Measurements from ENCODE around the gene APMAP. TPM values are rescaled to one million over a fixed set of nuclear protein-coding genes. Genes with fewer than 3 reads are reported as not detected.

The APMAP gene
- polyA plus RNA-seq, 1 of the 3 experiments (the other 2 are of a cell fraction) = 107 TPM

- Histone ChIP-seq H3K9ac (no peak overlapping the region), H3K4me3 (ENCODE audit: low read depth in 2 of 2, low read length in 1 of 2) (no peak overlapping the region), H3K79me2 (ENCODE audit: insufficient read depth) (no peaks in the 10 kb centered on the region), H3K27me3 (ENCODE audit: insufficient read depth) (no peaks in the 10 kb centered on the region), H3K36me3 (replicated peaks in 1 of 2; ENCODE audit: control insufficient read depth in 1 of 2, insufficient read depth in 2 of 2, low read length in 1 of 2) (no peaks in the 10 kb centered on the region), H4K20me1 (ENCODE audit: insufficient read depth) (no peaks in the 10 kb centered on the region), H3K9me3 (no peaks in the 10 kb centered on the region), H2AFZ (ENCODE audit: low read depth) (no peak overlapping the region), H3K27ac (ENCODE audit: low read depth in 2 of 2, low read length in 1 of 2) (no peak overlapping the region), H3K4me1 (ENCODE audit: control insufficient read depth in 1 of 2, insufficient read depth in 2 of 2, low read depth in 1 of 2, low read length in 1 of 2) (no peaks in the 10 kb centered on the region), H3F3A (replicated peaks; ENCODE audit: insufficient read depth) (no peaks in the 10 kb centered on the region), H3K9me2 (no peaks in the 10 kb centered on the region), H3K4me2 (no peak overlapping the region)
- ChIA-PET CTCF (no interaction called here), POLR2A (no interaction called here)
- no peak for DNase-seq
- WGBS (ENCODE audit: low lambda C conversion rate) = 16% methylated on average over 3 of the region's 4 CpGs
- TF ChIP-seq, protein P1, sequence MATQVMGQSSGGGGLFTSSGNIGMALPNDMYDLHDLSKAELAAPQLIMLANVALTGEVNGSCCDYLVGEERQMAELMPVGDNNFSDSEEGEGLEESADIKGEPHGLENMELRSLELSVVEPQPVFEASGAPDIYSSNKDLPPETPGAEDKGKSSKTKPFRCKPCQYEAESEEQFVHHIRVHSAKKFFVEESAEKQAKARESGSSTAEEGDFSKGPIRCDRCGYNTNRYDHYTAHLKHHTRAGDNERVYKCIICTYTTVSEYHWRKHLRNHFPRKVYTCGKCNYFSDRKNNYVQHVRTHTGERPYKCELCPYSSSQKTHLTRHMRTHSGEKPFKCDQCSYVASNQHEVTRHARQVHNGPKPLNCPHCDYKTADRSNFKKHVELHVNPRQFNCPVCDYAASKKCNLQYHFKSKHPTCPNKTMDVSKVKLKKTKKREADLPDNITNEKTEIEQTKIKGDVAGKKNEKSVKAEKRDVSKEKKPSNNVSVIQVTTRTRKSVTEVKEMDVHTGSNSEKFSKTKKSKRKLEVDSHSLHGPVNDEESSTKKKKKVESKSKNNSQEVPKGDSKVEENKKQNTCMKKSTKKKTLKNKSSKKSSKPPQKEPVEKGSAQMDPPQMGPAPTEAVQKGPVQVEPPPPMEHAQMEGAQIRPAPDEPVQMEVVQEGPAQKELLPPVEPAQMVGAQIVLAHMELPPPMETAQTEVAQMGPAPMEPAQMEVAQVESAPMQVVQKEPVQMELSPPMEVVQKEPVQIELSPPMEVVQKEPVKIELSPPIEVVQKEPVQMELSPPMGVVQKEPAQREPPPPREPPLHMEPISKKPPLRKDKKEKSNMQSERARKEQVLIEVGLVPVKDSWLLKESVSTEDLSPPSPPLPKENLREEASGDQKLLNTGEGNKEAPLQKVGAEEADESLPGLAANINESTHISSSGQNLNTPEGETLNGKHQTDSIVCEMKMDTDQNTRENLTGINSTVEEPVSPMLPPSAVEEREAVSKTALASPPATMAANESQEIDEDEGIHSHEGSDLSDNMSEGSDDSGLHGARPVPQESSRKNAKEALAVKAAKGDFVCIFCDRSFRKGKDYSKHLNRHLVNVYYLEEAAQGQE (IDR thresholded peaks at IDR 0.05; ENCODE audit: low read depth, low read length) = no peak
- no peak for TF ChIP-seq SMC3 (IDR thresholded peaks at IDR 0.05; ENCODE audit: low read depth, low read length)
- TF ChIP-seq TEAD4 (IDR thresholded peaks at IDR 0.05; ENCODE audit: borderline replicate concordance, insufficient read depth) = no peak
- no peak for TF ChIP-seq ELF1 (IDR thresholded peaks at IDR 0.05)
- no peak for TF ChIP-seq FOSL2 (IDR thresholded peaks at IDR 0.05; ENCODE audit: borderline replicate concordance, low read depth)
- no peak for TF ChIP-seq RAD21 (IDR thresholded peaks at IDR 0.05; ENCODE audit: low read length)
- no peak for TF ChIP-seq SIN3A (IDR thresholded peaks at IDR 0.05; ENCODE audit: borderline replicate concordance, low read depth, low read length)
- no peak for TF ChIP-seq YY1 (IDR thresholded peaks at IDR 0.05; ENCODE audit: low read depth)
Observed at GRCh38 chr20:24935766-24936525, 56.6 kb downstream of the APMAP start.

DNA sequence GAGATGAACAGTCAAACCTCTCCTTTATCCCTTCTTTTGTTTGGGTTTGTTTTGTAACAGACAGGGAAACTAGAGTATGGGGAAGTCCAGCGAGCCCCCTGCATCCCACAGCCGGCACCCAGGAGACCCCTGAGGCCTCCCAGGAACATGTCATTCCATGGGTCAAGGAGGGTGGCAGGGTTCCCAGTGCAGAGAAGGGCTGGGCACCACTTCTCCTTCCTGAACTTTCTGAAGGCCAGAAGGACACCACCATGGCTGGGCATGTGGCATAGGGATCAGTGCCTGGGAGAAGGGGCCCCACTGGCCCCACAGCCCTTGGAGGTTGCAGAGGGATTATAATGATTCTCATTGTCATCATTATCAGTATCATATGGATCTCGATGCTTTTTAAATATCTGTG lies 57.4 kb downstream of the APMAP start:
- CTCF ChIA-PET = no interaction called here
- no peak for DNase-seq
- TF ChIP-seq CHD2 (IDR thresholded peaks at IDR 0.05; ENCODE audit: low read length, partially characterized antibody) (no peak), FOXM1 (IDR thresholded peaks at IDR 0.05; ENCODE audit: low read depth) (no peak), CTCF (IDR thresholded peaks at IDR 0.05) (no peak), EP300 (IDR thresholded peaks at IDR 0.05; ENCODE audit: borderline replicate concordance in 1 of 2, low read depth in 1 of 2, low read length in 1 of 2) (no peak), SMC3 (IDR thresholded peaks at IDR 0.05; ENCODE audit: low read depth, low read length) (no peak), EZH2phosphoT487 (IDR thresholded peaks at IDR 0.05; ENCODE audit: borderline replicate concordance, low read depth) (no peak), YY1 (IDR thresholded peaks at IDR 0.05; ENCODE audit: low read depth) (no peak), JUND (IDR thresholded peaks at IDR 0.05) (no peak)
- TF ChIP-seq, protein P2, sequence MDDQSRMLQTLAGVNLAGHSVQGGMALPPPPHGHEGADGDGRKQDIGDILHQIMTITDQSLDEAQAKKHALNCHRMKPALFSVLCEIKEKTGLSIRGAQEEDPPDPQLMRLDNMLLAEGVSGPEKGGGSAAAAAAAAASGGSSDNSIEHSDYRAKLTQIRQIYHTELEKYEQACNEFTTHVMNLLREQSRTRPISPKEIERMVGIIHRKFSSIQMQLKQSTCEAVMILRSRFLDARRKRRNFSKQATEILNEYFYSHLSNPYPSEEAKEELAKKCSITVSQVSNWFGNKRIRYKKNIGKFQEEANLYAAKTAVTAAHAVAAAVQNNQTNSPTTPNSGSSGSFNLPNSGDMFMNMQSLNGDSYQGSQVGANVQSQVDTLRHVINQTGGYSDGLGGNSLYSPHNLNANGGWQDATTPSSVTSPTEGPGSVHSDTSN (IDR thresholded peaks at IDR 0.05) = no peak
- TF ChIP-seq, protein P1 (IDR thresholded peaks at IDR 0.05; ENCODE audit: low read depth, low read length) = no peak
- TF ChIP-seq, protein P3, sequence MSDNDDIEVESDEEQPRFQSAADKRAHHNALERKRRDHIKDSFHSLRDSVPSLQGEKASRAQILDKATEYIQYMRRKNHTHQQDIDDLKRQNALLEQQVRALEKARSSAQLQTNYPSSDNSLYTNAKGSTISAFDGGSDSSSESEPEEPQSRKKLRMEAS (IDR thresholded peaks at IDR 0.05; ENCODE audit: low read depth) = no peak

More for the DNA sequence above, 57.4 kb downstream of the APMAP start:
- no peak overlapping the region for H3K9ac ChIP-seq
- H3F3A ChIP-seq (replicated peaks; ENCODE audit: insufficient read depth) = no peaks in the 10 kb centered on the region
- H3K36me3 ChIP-seq (replicated peaks in 1 of 2; ENCODE audit: control insufficient read depth in 1 of 2, insufficient read depth in 2 of 2, low read length in 1 of 2) = no peaks in the 10 kb centered on the region
- no peaks in the 10 kb centered on the region for H4K20me1 ChIP-seq (ENCODE audit: insufficient read depth)
- no peak overlapping the region for H3K27ac ChIP-seq (ENCODE audit: low read depth in 2 of 2, low read length in 1 of 2)
- no peak overlapping the region for H2AFZ ChIP-seq (ENCODE audit: low read depth)
- H3K9me2 ChIP-seq = no peaks in the 10 kb centered on the region
- H3K4me1 ChIP-seq (ENCODE audit: control insufficient read depth in 1 of 2, insufficient read depth in 2 of 2, low read depth in 1 of 2, low read length in 1 of 2) = no peaks in the 10 kb centered on the region
- POLR2A ChIA-PET = no interaction called here
- no peaks in the 10 kb centered on the region for H3K79me2 ChIP-seq (ENCODE audit: insufficient read depth)
- H3K4me3 ChIP-seq (ENCODE audit: low read depth in 2 of 2, low read length in 1 of 2) = no peak overlapping the region
- 15% methylated on average over 3 of the region's 3 CpGs for WGBS (ENCODE audit: low lambda C conversion rate)
- no peaks in the 10 kb centered on the region for H3K27me3 ChIP-seq (ENCODE audit: insufficient read depth)
- no peaks in the 10 kb centered on the region for H3K9me3 ChIP-seq
- H3K4me2 ChIP-seq = no peak overlapping the region
